Left kidney (tissue), 8 donors: Measurements from ENCODE around the gene IGSF8. TPM values are rescaled to one million over a fixed set of nuclear protein-coding genes. Genes with fewer than 3 reads are reported as not detected.

Source experiments
- DNase-seq: peaks from one replicate; pipeline ENCODE4 v3.0.0-alpha.2; 2013
- long read RNA-seq, 8 donors: transcript quantifications; one replicate each; lab custom pipeline, GENCODE V29; 2026
- polyA plus RNA-seq: library from polyadenylated mRNA; unstranded; fragments of 120-200 nt; gene quantifications from one replicate; pipeline ENCODE4 v1.2.1, GENCODE V29; 2013; ENCODE audit not compliant: insufficient read length

Gene IGSF8
- 23.2 TPM for polyA plus RNA-seq
- long read RNA-seq, donor 1, transcript IGSF8-201 (7 exons, 2,343 nt) = major isoform, 11 of 23 reads
- long read RNA-seq, donor 1, partial matches to known transcripts = 12 of 23 reads
- long read RNA-seq, donor 1, other reads (novel, unspliced or antisense) = 0 of 23 reads
- long read RNA-seq, donor 2, transcript IGSF8-201 (7 exons, 2,343 nt) = major isoform, 6 of 11 reads
- long read RNA-seq, donor 2, partial matches to known transcripts = 5 of 11 reads
- long read RNA-seq, donor 2, other reads (novel, unspliced or antisense) = 0 of 11 reads
- long read RNA-seq, donor 3, partial matches to known transcripts = 9 of 12 reads
- long read RNA-seq, donor 3, other reads (novel, unspliced or antisense) = 0 of 12 reads
- long read RNA-seq, donor 4, partial matches to known transcripts = 0 of 2 reads
- long read RNA-seq, donor 4, other reads (novel, unspliced or antisense) = 0 of 2 reads
- long read RNA-seq, donor 5, transcript IGSF8-201 (7 exons, 2,343 nt) = major isoform, 19 of 25 reads
- long read RNA-seq, donor 5, partial matches to known transcripts = 5 of 25 reads
- long read RNA-seq, donor 5, other reads (novel, unspliced or antisense) = 0 of 25 reads
- long read RNA-seq, donor 6, transcript IGSF8-201 (7 exons, 2,343 nt) = major isoform, 11 of 18 reads
- long read RNA-seq, donor 6, partial matches to known transcripts = 7 of 18 reads
- long read RNA-seq, donor 6, other reads (novel, unspliced or antisense) = 0 of 18 reads
- long read RNA-seq, donor 7, transcript IGSF8-204 (2 exons, 876 nt) = minor isoform, 5 of 39 reads
- long read RNA-seq, donor 7, transcript IGSF8-201 (7 exons, 2,343 nt) = major isoform, 13 of 39 reads
- long read RNA-seq, donor 7, partial matches to known transcripts = 20 of 39 reads
- long read RNA-seq, donor 7, other reads (novel, unspliced or antisense) = 0 of 39 reads
- long read RNA-seq, donor 8, transcript IGSF8-201 (7 exons, 2,343 nt) = major isoform, 5 of 6 reads
- long read RNA-seq, donor 8, partial matches to known transcripts = 0 of 6 reads
- long read RNA-seq, donor 8, other reads (novel, unspliced or antisense) = 0 of 6 reads

- DNase-seq = peak; percentile 82
Measured at GRCh38 chr1:160097911-160098851, at the start of gene IGSF8. Gene IGSF8 (minus strand): TSS chr1:160098619. CDS start chr1:160098472, 147 bp downstream.

DNA sequence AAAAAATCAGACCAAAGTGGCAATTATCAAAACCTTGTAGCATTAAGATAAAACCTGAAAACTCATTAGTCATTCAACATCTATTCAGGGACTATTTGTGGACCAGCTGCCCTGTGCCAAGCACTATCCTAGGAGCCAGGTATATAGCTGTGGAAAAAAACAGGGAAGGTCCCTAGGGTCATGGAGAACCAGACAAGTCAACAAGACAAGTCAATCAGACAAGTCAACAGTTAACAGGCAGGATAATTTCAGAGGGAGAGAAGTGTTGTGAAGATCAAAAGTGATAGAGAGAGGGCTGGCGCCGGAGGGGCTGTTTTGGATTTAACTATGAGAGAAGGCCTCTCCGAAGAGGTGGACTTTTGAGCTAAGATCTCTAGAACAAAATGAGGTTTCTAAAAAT is 49.7 kb upstream of the IGSF8 start:
- DNase-seq = no peak

- DNase-seq = no peak
Measured at GRCh38 chr1:160146107-160146506, 47.7 kb upstream of the IGSF8 start.

DNA sequence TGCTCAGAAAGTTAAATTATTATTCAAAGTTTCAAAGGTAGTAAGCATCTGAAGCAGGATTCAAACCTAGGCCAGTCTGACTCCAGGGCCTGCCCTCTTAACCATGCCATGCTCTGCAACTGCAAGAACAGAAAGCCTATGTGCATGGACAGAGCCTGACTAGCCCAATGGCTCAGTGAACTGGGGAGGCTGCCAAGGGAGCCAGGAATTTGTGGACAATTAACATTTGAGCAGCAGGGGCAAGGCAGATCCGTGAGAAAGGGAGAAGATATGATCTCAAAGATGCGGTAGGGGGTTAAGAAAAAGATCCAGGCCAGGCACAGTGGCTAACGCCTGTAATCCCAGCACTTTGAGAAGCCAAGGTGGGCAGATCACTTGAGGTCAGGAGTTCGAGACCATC is 46.5 kb upstream of the IGSF8 start:
- DNase-seq = no peak

DNA sequence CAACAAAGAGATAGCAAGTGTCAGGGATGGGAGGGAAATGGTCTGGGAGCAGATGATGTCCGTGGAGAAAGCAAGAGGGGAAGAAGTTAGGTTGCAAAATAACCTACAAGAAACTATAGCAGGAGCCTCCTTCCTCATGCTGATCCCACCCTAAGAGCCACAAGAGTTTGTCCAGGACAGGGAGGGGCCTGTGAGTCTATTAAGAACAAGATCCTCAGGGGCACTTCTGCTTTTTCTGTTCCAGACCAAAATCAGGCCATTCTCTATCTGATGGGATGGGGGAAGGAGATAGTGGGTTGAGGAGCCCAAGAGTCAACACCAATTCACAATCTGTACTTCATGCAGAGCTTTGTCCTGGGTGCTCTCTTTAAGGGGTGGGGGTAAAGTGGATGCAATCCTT is 45.3 kb upstream of the IGSF8 start:
- no peak for DNase-seq

GRCh38 chr1:160139840-160140239 is 41.4 kb upstream of the IGSF8 start:
- DNase-seq = no peak

GRCh38 chr1:160137216-160137862 is 38.9 kb upstream of the IGSF8 start:
- no peak for DNase-seq

GRCh38 chr1:160136926-160137200 is 38.4 kb upstream of the IGSF8 start:
- DNase-seq = no peak

DNA sequence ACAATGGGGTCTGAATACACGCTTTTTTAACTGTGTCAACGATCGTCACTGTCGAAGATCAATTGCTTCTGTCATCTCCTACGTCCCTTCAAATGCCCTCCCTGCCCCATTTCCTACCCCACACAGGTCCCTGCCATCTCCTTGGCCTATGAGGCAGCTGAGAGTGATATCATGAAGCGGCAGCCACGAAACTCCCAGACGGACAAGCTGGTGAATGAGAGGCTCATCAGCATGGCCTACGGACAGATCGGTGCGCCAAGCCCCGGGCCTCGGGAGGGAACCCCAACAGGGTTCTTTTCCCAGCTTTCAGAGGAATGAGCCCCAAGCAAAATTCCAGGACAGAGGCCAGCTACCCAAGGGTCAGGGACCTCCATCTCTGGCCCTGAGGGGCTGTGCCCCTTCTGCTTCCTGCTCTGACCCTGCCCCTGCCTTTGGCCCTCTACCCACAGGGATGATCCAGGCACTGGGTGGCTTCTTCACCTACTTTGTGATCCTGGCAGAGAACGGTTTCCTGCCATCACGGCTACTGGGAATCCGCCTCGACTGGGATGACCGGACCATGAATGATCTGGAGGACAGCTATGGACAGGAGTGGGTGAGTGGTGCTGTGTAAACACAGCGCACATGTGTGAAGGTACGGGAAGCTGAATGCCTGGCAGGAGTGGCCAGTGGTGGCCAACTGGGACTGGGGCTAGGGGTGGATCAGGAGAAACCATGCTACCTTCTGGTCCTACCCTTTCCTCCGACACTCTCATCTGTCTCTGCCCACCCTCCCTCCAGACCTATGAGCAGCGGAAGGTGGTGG is 37.9 kb upstream of the IGSF8 start:
- DNase-seq = no peak

DNA sequence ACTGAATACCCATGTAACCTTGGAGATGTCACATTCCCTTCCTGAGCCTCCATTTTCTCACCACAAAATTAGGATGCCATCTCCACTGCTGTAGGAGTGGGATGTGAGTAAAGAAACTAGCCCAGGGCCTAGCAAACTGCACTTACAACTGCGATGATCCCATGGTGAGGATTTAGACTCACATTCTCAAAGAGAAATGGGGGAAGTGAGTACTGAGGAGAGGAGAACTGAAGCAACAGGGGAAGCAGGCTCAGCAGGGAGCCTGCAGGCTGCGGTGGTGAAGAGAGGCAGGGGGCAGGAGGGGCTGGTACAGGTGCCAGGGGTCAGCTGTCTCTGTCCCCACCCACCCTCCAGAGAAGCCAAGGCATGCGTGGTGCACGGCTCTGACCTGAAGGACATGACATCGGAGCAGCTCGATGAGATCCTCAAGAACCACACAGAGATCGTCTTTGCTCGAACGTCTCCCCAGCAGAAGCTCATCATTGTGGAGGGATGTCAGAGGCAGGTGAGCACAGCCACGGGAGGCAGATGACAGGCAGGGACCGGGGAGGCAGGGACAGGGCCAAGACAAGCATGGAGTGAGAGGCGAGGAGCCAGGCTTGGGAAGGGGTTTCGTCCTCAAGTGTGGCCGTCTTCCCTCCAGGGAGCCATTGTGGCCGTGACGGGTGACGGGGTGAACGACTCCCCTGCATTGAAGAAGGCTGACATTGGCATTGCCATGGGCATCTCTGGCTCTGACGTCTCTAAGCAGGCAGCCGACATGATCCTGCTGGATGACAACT is 36.6 kb upstream of the IGSF8 start:
- DNase-seq = no peak

GRCh38 chr1:160133990-160134770 is 35.8 kb upstream of the IGSF8 start:
- DNase-seq = no peak

DNA sequence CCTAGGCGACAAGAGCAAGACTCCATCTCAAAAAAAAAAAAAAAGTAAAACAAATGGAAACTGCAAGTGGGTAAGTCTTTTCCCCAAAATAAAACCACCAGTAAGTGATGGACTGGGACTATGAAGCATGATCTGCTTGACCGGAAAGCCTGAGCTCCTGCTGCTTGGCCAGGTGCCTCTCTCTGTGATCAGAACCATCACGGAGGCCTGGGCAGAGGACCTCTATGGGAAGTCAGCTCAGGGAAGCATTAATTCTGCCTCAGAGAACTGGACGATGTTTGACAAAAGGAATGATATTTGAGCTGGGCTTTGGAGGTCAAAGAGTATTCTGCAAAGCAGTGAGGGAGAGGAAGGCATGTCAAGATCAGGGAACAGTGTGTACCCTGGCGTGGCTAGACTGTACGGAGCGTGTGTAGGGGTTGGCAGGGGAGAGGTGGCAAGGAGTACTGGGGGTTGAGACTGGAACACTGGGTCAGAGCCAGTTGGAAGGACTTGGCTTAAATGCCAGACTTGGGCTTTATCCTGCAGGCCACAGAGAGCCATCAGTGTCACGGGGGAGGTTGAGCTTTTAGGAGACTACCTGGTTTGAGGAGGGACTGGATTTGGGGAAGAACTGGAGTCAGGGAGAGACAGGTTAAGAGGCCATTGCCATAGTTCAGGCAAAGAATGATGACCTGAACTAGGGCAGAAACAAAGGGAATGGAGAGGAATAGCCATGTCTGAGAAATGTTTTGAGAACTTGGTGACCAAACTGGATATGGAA is 33.6 kb upstream of the IGSF8 start:
- no peak for DNase-seq

GRCh38 chr1:160130939-160131338 is 32.5 kb upstream of the IGSF8 start:
- no peak for DNase-seq

- DNase-seq = no peak
Measured at GRCh38 chr1:160130486-160130885, 32.1 kb upstream of the IGSF8 start.

DNA sequence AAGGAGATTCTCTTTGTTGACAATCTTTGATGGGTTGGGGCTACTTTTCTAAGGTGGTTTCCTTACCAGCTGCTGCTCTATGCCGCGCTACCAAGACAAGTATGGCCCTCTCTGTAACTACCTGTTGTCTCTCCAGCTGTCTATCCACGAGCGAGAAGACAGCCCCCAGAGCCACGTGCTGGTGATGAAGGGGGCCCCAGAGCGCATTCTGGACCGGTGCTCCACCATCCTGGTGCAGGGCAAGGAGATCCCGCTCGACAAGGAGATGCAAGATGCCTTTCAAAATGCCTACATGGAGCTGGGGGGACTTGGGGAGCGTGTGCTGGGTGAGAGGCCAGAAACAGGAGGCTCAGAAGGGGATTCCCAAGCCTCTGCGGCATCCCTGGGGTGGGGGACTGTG is 31.5 kb upstream of the IGSF8 start:
- no peak for DNase-seq

GRCh38 chr1:160129558-160129957 is 31.1 kb upstream of the IGSF8 start:
- no peak for DNase-seq

DNA sequence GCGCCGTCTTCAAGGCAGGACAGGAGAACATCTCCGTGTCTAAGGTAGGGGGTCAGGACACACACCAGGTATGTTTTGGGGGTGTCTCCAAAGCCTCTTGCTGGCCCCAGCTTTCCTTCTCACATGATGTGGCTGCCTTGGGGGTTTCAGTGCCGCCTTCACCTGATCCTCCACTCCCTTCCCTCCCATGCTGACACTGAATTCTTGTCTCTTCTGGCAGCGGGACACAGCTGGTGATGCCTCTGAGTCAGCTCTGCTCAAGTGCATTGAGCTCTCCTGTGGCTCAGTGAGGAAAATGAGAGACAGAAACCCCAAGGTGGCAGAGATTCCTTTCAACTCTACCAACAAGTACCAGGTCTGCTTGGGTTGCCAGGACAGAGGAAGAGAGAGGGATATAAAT is 30.6 kb upstream of the IGSF8 start:
- no peak for DNase-seq

- no peak for DNase-seq
Measured at GRCh38 chr1:160128636-160129035, 30.2 kb upstream of the IGSF8 start.
